Lower leg skin (tissue), 4 donors: ENCODE measurements around the gene AHRR. TPM values are rescaled to one million over a fixed set of nuclear protein-coding genes. Genes with fewer than 3 reads are reported as not detected.

ENCODE experiments used
- DNase-seq, 2 donors: peaks; one replicate each; pipeline ENCODE4 v3.0.0-alpha.2; 2019; ENCODE audit warnings: low spot score in 2 of 2
- H3K4me3 ChIP-seq: fragments of 200-600 bp; sonication (generic); 2 replicates; pipeline ENCODE4 v1.5.1; 2017; ENCODE audit warnings: mild to moderate bottlenecking, low read depth; ENCODE audit not compliant: poor library complexity, severe bottlenecking
- CTCF ChIP-seq, 3 donors: fragments of 450-650 bp; IDR thresholded peaks; one replicate each; pipeline ENCODE4 v1.5.1; 2016; ENCODE audit warnings: antibody characterized with exemption in 3 of 3, mild to moderate bottlenecking in 3 of 3, moderate library complexity in 2 of 3
- POLR2A ChIP-seq, 2 donors: fragments of 450-650 bp; IDR thresholded peaks; one replicate each; pipeline ENCODE4 v1.6.1; 2016 to 2017; ENCODE audit warnings: antibody characterized with exemption in 2 of 2, mild to moderate bottlenecking in 1 of 2, moderate library complexity in 1 of 2
- WGBS, 2 donors: methylation state at CpG; one replicate each; pipeline ENCODE4 v1.1.5; 2018; 5-methylcytosine and 5-hydroxymethylcytosine counted together
- intact Hi-C: fragments of 100-400 bp; cut with DNase I; formaldehyde crosslinking; loops from one replicate; pipeline ENCODE4 v1.15.0; 2023; ENCODE audit warnings: low total_unique reads
- total RNA-seq, 4 donors: library from RNA; depleted of rRNA; stranded (reverse); fragments of >200 nt; gene quantifications; one replicate each; pipeline ENCODE4 v1.1.0, GENCODE V29; 2016

The AHRR gene
- total RNA-seq, 4 donors from 2014 or later, result 3.6 to 19.6 (median 6.0) TPM

DNA sequence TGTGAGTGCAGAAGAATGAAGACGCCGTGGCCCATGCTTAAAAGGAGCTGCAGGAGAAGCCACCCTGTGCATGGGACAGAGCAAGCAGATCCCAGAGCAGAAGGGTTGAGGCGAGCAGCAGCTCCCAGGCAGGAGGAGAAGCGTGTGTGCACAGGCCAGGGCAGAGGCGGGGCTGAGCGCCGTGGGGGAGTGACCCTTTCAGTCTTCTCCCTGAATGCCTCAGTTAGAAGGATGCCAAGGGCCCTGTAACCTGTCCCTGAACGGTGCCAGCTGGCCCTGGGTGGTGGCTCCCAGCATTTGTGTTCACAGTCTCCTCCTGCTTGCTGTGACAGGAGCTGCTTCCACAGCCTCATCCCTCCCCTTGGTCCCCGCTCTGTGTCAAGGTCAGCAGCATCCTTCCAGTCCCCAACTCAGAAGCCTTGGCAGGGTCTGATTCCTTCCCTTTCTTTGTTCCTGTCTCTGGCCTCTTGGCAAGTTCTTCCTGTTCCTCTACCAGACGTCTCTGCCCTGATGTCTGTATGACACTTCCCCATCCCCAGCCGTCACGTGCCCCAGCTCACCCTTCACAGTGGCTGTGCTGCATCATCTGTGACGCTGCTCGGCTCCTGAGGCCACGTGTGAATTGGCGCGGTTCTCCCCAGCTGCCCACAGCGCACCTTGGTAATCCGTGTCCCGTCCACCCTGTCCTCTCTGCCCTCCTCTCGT is 126.7 kb downstream of the AHRR start:
- peak in 1 of 2 donors; percentile 89 for DNase-seq
- intact Hi-C loops, result no loop called here
- WGBS, 2 donors, result 71 to 84% methylated on average over 21 of the region's 21 CpGs
- TF ChIP-seq POLR2A (IDR thresholded peaks at IDR 0.05) (no peak), CTCF (IDR thresholded peaks at IDR 0.05) (no peak)
- H3K4me3 ChIP-seq, result no peak overlapping the region

DNA sequence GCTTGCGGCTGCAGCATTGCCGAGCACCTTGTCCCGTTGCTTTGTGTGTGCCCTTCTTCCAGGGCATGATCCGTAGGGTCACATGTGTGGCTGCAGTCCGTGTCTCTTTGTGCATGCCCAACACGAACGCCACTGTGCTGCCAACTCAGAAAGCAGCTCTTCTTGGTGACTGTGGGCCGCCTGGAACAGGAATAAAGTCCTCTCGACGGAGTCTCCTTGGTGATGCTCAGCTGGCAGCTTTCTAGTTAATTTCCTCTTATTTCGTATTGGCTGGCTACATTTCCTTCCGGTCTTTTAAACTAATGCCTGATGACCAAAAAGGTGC is 127.2 kb downstream of the AHRR start:
- no peak overlapping the region for H3K4me3 ChIP-seq
- intact Hi-C loops, result no loop called here
- WGBS, 2 donors, result 79 to 90% methylated on average over 12 of the region's 12 CpGs
- TF ChIP-seq CTCF (IDR thresholded peaks at IDR 0.05), result no peak
- no peak for TF ChIP-seq POLR2A (IDR thresholded peaks at IDR 0.05)
- DNase-seq, result no peak

DNA sequence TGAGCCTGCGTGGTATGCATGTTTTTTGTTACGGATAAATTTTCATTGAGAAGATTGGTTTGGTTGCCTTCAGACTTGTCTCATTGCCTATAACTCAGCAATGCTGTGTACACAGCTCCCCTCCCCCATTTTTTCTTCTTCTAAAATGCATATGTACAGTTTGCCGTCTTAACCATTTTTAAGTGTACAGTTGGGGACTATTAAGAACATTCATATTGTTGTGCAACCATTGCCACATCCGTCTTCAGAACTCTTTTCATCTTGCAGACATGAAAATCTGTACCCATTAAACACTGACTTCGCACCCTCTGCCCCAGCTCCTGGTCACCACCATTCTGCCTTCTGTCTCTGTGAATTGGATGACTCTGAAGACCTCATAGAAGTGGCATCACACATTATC is 127.6 kb downstream of the AHRR start:
- no peak for TF ChIP-seq POLR2A (IDR thresholded peaks at IDR 0.05)
- no peak for TF ChIP-seq CTCF (IDR thresholded peaks at IDR 0.05)
- no peak overlapping the region for H3K4me3 ChIP-seq
- DNase-seq, result no peak
- 89 to 92% methylated on average over 5 of the region's 5 CpGs for WGBS, 2 donors
- intact Hi-C loops, result no loop called here

GRCh38 chr5:451587-452458 is 130.3 kb downstream of the AHRR start:
- no peak overlapping the region for H3K4me3 ChIP-seq
- DNase-seq, result no peak
- intact Hi-C loops, result no loop called here
- WGBS, 2 donors, result 88 to 97% methylated on average over 5 of the region's 5 CpGs
- no peak for TF ChIP-seq CTCF (IDR thresholded peaks at IDR 0.05)
- TF ChIP-seq POLR2A (IDR thresholded peaks at IDR 0.05), result no peak

- intact Hi-C loops, result no loop called here
- DNase-seq, result peak in 1 of 2 donors; percentile 69
- H3K4me3 ChIP-seq, result no peak overlapping the region
- no peak for TF ChIP-seq POLR2A (IDR thresholded peaks at IDR 0.05)
- no peak for TF ChIP-seq CTCF (IDR thresholded peaks at IDR 0.05)
- WGBS, 2 donors, result 92 to 94% methylated on average over 17 of the region's 17 CpGs
Measured at GRCh38 chr5:452978-453710, 131.6 kb downstream of the AHRR start.
